H1 (cell line): ENCODE data around the gene GNAT2. TPM values are rescaled to one million over a fixed set of nuclear protein-coding genes. Genes with fewer than 3 reads are reported as not detected.

Source experiments
- ASH2L ChIP-seq: fragments of 200-600, 300-600 bp; sonication (generic); IDR thresholded peaks from one replicate; pipeline ENCODE4 v1.7.1; 2017; ENCODE audit warnings: low read length
- BRCA1 ChIP-seq: IDR thresholded peaks from 2 replicates; pipeline ENCODE4 v1.6.1; 2012; ENCODE audit warnings: low read depth, low read length, improper control_type of control experiment
- CHD7 ChIP-seq: fragments of 300-600 bp; sonication (generic); IDR thresholded peaks from 2 replicates; pipeline ENCODE4 v1.7.1; 2012; ENCODE audit warnings: low read length, moderate library complexity, mild to moderate bottlenecking, inconsistent platforms; ENCODE audit not compliant: insufficient replicate concordance
- CREB1 ChIP-seq: IDR thresholded peaks from 2 replicates; pipeline ENCODE4 v1.6.1; 2012; ENCODE audit warnings: inconsistent platforms
- RNF2 ChIP-seq: fragments of 200-900, 300-1000 bp; sonication (generic); IDR thresholded peaks from 2 replicates; pipeline ENCODE4 v1.7.1; 2016; ENCODE audit warnings: borderline replicate concordance, low read depth, mild to moderate bottlenecking, antibody characterized with exemption, low read length; ENCODE audit not compliant: poor library complexity, severe bottlenecking; ENCODE audit errors: missing control alignments
- polyA plus RNA-seq, 7 experiments: library from polyadenylated mRNA; depleted of rRNA in 3 of 7; stranded (reverse) in 5 of 7; unstranded in 2 of 7; fragments of >200 nt in 5 of 7; fragments of 200-250 nt in 2 of 7; gene quantifications; 1 replicate in 5 of 7; 2 replicates in 1 of 7; 4 replicates in 1 of 7; pipeline versions ENCODE4 v1.2.1 to v1.2.3, GENCODE V29; 2011 to 2013; ENCODE audit warnings: missing spikeins in 2 of 7, mixed read lengths in 2 of 7
- total RNA-seq: library from RNA; stranded (reverse); fragmentation: NEBNext Ultra II Directional; extraction: Animal tissue kit (Norgen Biotek cat#: 25700); gene quantifications from 2 replicates; pipeline ENCODE4 v1.2.1, GENCODE V29; 2021
- TF ChIP-seq, protein P1 (sequence below): IDR thresholded peaks from 2 replicates; pipeline ENCODE4 v1.6.1; 2011; ENCODE audit warnings: low read length, improper control_type of control experiment
- TF ChIP-seq, protein P2 (sequence below), 3 experiments: IDR thresholded peaks; 1 replicate in 2 of 3; 2 replicates in 1 of 3; pipeline versions ENCODE4 v1.5.1 to v1.6.1; 2011; ENCODE audit warnings: low read length in 3 of 3, mild to moderate bottlenecking in 3 of 3, inconsistent platforms in 2 of 3, low read depth in 1 of 3, moderate library complexity in 1 of 3; ENCODE audit not compliant: insufficient read depth in 1 of 3; ENCODE audit errors: control extremely low read depth in 1 of 3

The GNAT2 gene
- total and polyA plus RNA-seq, 2 of the 8 experiments (the other 6 are each of a cell fraction or from before 2014, with no cell fraction given) = 0.05 TPM; not detected in 1

DNA sequence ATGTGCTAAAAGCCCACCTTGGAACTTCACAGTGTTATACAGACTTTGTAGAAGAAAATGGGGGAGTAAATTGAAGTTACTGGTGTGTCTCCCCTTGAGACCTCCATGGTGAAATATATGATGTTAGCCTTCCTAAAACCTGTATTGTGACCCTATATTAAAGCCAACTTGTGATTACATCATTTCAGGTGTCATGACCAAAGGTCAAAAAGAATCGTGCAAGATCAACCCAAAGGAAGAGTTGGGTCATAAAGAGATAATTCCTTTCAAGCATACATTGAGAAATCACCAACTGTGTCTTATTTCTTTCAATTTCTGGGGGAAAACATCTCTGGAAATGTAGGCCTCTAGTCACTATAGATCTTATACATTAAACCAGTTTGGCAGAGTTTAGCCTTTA, 34.6 kb downstream of the GNAT2 start (continued):
- no peak for TF ChIP-seq CHD7
- TF ChIP-seq BRCA1 = no peak
- TF ChIP-seq, protein P1, sequence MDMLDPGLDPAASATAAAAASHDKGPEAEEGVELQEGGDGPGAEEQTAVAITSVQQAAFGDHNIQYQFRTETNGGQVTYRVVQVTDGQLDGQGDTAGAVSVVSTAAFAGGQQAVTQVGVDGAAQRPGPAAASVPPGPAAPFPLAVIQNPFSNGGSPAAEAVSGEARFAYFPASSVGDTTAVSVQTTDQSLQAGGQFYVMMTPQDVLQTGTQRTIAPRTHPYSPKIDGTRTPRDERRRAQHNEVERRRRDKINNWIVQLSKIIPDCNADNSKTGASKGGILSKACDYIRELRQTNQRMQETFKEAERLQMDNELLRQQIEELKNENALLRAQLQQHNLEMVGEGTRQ = no peak
- no peak for TF ChIP-seq CREB1
- no peak for TF ChIP-seq RNF2
- TF ChIP-seq, protein P2, sequence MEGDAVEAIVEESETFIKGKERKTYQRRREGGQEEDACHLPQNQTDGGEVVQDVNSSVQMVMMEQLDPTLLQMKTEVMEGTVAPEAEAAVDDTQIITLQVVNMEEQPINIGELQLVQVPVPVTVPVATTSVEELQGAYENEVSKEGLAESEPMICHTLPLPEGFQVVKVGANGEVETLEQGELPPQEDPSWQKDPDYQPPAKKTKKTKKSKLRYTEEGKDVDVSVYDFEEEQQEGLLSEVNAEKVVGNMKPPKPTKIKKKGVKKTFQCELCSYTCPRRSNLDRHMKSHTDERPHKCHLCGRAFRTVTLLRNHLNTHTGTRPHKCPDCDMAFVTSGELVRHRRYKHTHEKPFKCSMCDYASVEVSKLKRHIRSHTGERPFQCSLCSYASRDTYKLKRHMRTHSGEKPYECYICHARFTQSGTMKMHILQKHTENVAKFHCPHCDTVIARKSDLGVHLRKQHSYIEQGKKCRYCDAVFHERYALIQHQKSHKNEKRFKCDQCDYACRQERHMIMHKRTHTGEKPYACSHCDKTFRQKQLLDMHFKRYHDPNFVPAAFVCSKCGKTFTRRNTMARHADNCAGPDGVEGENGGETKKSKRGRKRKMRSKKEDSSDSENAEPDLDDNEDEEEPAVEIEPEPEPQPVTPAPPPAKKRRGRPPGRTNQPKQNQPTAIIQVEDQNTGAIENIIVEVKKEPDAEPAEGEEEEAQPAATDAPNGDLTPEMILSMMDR (IDR thresholded peaks at IDR 0.05; ENCODE audit: control extremely low read depth in 1 of 3, insufficient read depth in 1 of 3, low read depth in 1 of 3, low read length in 3 of 3) = no peak
- TF ChIP-seq ASH2L = no peak
